ENCODE data around the gene CNOT6. TPM values are rescaled to one million over a fixed set of nuclear protein-coding genes. Genes with fewer than 3 reads are reported as not detected.

CNOT6 gene
- total RNA-seq, 1 experiment from 2014 or later: 73.1 TPM

DNA sequence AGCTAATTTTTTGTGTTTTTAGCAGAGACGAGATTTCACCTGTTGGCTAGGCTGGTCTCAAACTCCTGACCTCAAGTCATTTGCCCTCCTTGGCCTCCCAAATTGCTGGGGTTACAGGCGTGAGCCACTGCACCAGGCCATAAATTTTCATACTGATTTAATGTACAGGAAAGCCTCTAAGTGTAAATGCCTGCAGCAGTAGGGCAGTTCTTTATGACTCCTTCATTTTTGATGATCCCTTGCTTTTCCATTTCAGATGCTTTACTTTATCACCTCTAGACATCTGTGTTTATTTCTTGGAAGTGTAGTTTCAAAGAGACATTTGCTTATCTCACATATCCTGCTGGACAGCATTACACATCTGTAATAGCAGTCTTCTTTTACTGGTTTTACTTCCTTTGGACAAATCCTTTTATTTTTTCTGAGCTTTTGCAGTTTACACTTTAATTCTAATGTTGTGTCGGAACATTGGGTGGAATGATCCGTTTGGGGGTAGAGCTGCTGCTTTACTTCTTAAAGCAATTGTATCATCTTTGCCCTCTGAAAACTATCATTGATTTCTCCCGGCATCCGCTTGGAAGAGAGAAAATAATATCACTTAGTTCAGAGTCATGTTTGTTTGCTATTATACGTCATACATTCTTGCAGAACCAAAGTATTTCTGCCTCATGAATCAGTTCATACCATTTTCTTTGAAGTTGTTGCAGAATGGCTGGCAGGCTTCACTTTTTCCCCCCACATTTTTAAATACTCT is 61.2 kb downstream of the CNOT6 start:
- peak overlapping the region; percentile 21 for H3K27ac Mint-ChIP-seq (ENCODE audit: low read depth, unreplicated experiment)
- H3K9me3 Mint-ChIP-seq (ENCODE audit: unreplicated experiment): no peaks in the 10 kb centered on the region
- H3K4me1 Mint-ChIP-seq (ENCODE audit: insufficient read depth, unreplicated experiment): peaks cover 11% of the 10 kb centered on the region
- CTCF ChIA-PET: interaction anchor here (0.7 kb wide), 1 partner anchor 44 kb away, joined by 3 read pairs; no protein-coding TSS in a partner anchor
- no peak for DNase-seq (ENCODE audit: unreplicated experiment)
- peaks cover 90% of the 10 kb centered on the region for H3K36me3 Mint-ChIP-seq (ENCODE audit: insufficient read depth, unreplicated experiment)
- no TSS peak for BruUV-seq (replicated peaks)
- H3K27me3 Mint-ChIP-seq (ENCODE audit: insufficient read depth, unreplicated experiment): no peaks in the 10 kb centered on the region
- TF ChIP-seq, protein P1, sequence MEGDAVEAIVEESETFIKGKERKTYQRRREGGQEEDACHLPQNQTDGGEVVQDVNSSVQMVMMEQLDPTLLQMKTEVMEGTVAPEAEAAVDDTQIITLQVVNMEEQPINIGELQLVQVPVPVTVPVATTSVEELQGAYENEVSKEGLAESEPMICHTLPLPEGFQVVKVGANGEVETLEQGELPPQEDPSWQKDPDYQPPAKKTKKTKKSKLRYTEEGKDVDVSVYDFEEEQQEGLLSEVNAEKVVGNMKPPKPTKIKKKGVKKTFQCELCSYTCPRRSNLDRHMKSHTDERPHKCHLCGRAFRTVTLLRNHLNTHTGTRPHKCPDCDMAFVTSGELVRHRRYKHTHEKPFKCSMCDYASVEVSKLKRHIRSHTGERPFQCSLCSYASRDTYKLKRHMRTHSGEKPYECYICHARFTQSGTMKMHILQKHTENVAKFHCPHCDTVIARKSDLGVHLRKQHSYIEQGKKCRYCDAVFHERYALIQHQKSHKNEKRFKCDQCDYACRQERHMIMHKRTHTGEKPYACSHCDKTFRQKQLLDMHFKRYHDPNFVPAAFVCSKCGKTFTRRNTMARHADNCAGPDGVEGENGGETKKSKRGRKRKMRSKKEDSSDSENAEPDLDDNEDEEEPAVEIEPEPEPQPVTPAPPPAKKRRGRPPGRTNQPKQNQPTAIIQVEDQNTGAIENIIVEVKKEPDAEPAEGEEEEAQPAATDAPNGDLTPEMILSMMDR (IDR thresholded peaks at IDR 0.05; ENCODE audit: unreplicated experiment): no peak
- no peak overlapping the region for H3K4me3 Mint-ChIP-seq (ENCODE audit: unreplicated experiment)
- POLR2A ChIA-PET: interaction anchor here (1.6 kb wide), 1 partner anchor 9 kb away, joined by 3 read pairs; no protein-coding TSS in a partner anchor
- intact Hi-C loops (cut with micrococcal nuclease): no loop called here

GRCh38 chr5:180557217-180557809 is 63.1 kb downstream of the CNOT6 start:
- TF ChIP-seq, protein P1 (IDR thresholded peaks at IDR 0.05; ENCODE audit: unreplicated experiment): no peak
- no peak overlapping the region for H3K4me3 Mint-ChIP-seq (ENCODE audit: unreplicated experiment)
- intact Hi-C loops (cut with micrococcal nuclease): no loop called here
- POLR2A ChIA-PET: interaction anchor here (0.6 to 1.2 kb wide), 2 partner anchors 10 to 586 kb away, joined by 3 to 4 read pairs; no protein-coding TSS in a partner anchor
- no peaks in the 10 kb centered on the region for H3K27me3 Mint-ChIP-seq (ENCODE audit: insufficient read depth, unreplicated experiment)
- peaks cover 81% of the 10 kb centered on the region for H3K36me3 Mint-ChIP-seq (ENCODE audit: insufficient read depth, unreplicated experiment)
- CTCF ChIA-PET: interaction anchor here (0.6 to 1.3 kb wide), 3 partner anchors 39 to 156 kb away, joined by 3 to 4 read pairs (median 3); no protein-coding TSS in a partner anchor
- no peak overlapping the region for H3K27ac Mint-ChIP-seq (ENCODE audit: low read depth, unreplicated experiment)
- DNase-seq (ENCODE audit: unreplicated experiment): no peak
- BruUV-seq (replicated peaks): no TSS peak
- H3K9me3 Mint-ChIP-seq (ENCODE audit: unreplicated experiment): no peaks in the 10 kb centered on the region
- peaks cover 11% of the 10 kb centered on the region for H3K4me1 Mint-ChIP-seq (ENCODE audit: insufficient read depth, unreplicated experiment)

DNA sequence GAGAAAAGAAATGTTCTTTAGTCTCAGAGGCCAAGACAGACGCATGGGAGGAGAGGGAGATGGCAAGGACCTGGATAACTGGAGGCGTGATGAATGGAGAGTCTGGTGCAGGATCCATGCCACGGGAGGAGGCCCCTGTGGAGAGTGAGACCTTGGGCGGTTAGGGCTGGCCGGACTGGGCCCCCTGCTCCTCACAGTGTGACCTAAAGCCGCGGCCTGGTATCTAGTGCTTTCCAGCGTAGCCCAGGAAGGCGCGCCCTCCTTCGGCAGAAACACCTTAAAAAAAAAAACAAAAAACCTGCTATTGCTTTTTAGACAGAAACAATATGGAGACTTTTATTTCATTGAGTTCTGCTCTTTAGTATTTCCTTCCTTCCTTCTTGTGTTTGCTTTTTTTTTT is 64.1 kb downstream of the CNOT6 start:
- H3K36me3 Mint-ChIP-seq (ENCODE audit: insufficient read depth, unreplicated experiment): peaks cover 81% of the 10 kb centered on the region
- no peak for DNase-seq (ENCODE audit: unreplicated experiment)
- ChIA-PET POLR2A (interaction anchor here (0.6 to 1.2 kb wide), 4 partner anchors 11 to 587 kb away, joined by 3 to 4 read pairs (median 3); no protein-coding TSS in a partner anchor), CTCF (interaction anchor here (0.9 to 1.3 kb wide), 2 partner anchors 40 to 264 kb away, joined by 3 read pairs; no protein-coding TSS in a partner anchor)
- H3K9me3 Mint-ChIP-seq (ENCODE audit: unreplicated experiment): no peaks in the 10 kb centered on the region
- no peaks in the 10 kb centered on the region for H3K27me3 Mint-ChIP-seq (ENCODE audit: insufficient read depth, unreplicated experiment)
- H3K4me1 Mint-ChIP-seq (ENCODE audit: insufficient read depth, unreplicated experiment): peaks cover 10% of the 10 kb centered on the region
- intact Hi-C loops (cut with micrococcal nuclease): no loop called here
- TF ChIP-seq, protein P1 (IDR thresholded peaks at IDR 0.05; ENCODE audit: unreplicated experiment): no peak
- H3K27ac Mint-ChIP-seq (ENCODE audit: low read depth, unreplicated experiment): no peak overlapping the region
- H3K4me3 Mint-ChIP-seq (ENCODE audit: unreplicated experiment): no peak overlapping the region
- no TSS peak for BruUV-seq (replicated peaks)

DNA sequence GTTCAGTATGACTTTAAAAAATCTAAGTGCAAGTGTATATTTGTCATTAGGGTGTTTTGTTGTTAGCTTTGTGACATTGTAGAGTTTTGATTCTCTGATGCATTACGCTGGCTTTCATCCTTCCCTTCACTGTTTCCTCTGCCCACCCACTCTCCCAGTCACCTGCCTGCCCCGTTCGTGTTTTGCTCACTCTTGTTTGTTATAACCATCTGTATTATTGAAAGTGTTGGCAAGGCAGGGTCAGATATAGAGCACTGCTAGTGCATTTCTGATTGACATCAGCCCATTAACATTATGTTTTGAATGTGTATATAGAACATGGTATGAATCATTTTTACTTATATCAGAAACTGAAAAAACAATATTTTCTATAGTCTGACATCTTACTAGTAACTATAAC is 69.8 kb downstream of the CNOT6 start:
- Mint-ChIP-seq H3K36me3 (ENCODE audit: insufficient read depth, unreplicated experiment) (peaks cover 87% of the 10 kb centered on the region), H3K4me3 (ENCODE audit: unreplicated experiment) (no peak overlapping the region), H3K4me1 (ENCODE audit: insufficient read depth, unreplicated experiment) (no peaks in the 10 kb centered on the region), H3K9me3 (ENCODE audit: unreplicated experiment) (no peaks in the 10 kb centered on the region), H3K27me3 (ENCODE audit: insufficient read depth, unreplicated experiment) (no peaks in the 10 kb centered on the region), H3K27ac (ENCODE audit: low read depth, unreplicated experiment) (no peak overlapping the region)
- TF ChIP-seq, protein P1 (IDR thresholded peaks at IDR 0.05; ENCODE audit: unreplicated experiment): no peak
- no TSS peak for BruUV-seq (replicated peaks)
- intact Hi-C loops (cut with micrococcal nuclease): no loop called here
- DNase-seq (ENCODE audit: unreplicated experiment): no peak
- CTCF ChIA-PET: no interaction called here
- POLR2A ChIA-PET: no interaction called here
